CD4-positive, alpha-beta T cell (primary cell): ENCODE results near the gene SSH2. TPM values are rescaled to one million over a fixed set of nuclear protein-coding genes. Genes with fewer than 3 reads are reported as not detected.

Source experiments
- ATAC-seq: fragments of 200-7000 bp; cut with Tn5 transposase; one replicate; pipeline ENCODE4 v1.10.0; 2022; ENCODE audit warnings: mild to moderate bottlenecking; ENCODE audit not compliant: poor library complexity
- CTCF ChIA-PET: fragments of 350-600 bp; sonication (Branson Sonifier 250); formaldehyde crosslinking; loops from one replicate; lab custom pipeline; 2021; ENCODE audit warnings: antibody characterized with exemption, inconsistent platforms; lab: Charles Lee
- POLR2A ChIA-PET: fragments of 350-600 bp; sonication (Branson Sonifier 250); formaldehyde crosslinking; loops from one replicate; lab custom pipeline; 2021; ENCODE audit warnings: antibody characterized with exemption, inconsistent platforms; lab: Charles Lee
- DNase-seq, 14 experiments: peaks; one replicate each; pipeline ENCODE4 v3.0.0-alpha.2; 2013 to 2020; ENCODE audit warnings: mixed read lengths in 2 of 14
- H3K27ac ChIP-seq, 2 donors: one replicate each; pipeline versions ENCODE4 v1.5.1 to v1.7.0; 2013; ENCODE audit warnings: low read length in 2 of 2, low read depth in 1 of 2, mild to moderate bottlenecking in 1 of 2
- H3K27me3 ChIP-seq, 2 experiments: 1 replicate in 1 of 2; 2 replicates in 1 of 2; pipeline versions ENCODE4 v1.6.1 to v1.7.0; 2013; ENCODE audit warnings: low read length in 2 of 2, control low read depth in 1 of 2, mild to moderate bottlenecking in 1 of 2, moderate library complexity in 1 of 2; ENCODE audit not compliant: insufficient read depth in 2 of 2, control insufficient read depth in 1 of 2
- H3K36me3 ChIP-seq: one replicate; pipeline ENCODE4 v1.6.1; 2013; ENCODE audit warnings: low read length, control low read depth; ENCODE audit not compliant: insufficient read depth
- H3K4me1 ChIP-seq: one replicate; pipeline ENCODE4 v1.6.1; 2013; ENCODE audit warnings: low read length, control low read depth; ENCODE audit not compliant: insufficient read depth
- H3K4me3 ChIP-seq: one replicate; pipeline ENCODE4 v1.5.1; 2013; ENCODE audit warnings: mild to moderate bottlenecking, low read length, moderate library complexity
- H3K9me3 ChIP-seq, 2 experiments: 1 replicate in 1 of 2; 2 replicates in 1 of 2; pipeline versions ENCODE4 v1.6.1 to v1.7.0; 2013; ENCODE audit warnings: low read length in 2 of 2, mild to moderate bottlenecking in 2 of 2, control low read depth in 1 of 2, moderate library complexity in 1 of 2; ENCODE audit not compliant: control insufficient read depth in 1 of 2, insufficient read depth in 1 of 2
- H3K27ac Mint-ChIP-seq: one replicate; pipeline ENCODE4 v1.8.0; 2020; ENCODE audit warnings: mixed read lengths
- H3K27me3 Mint-ChIP-seq: one replicate; pipeline ENCODE4 v1.8.0; 2021; ENCODE audit warnings: mixed read lengths
- H3K36me3 Mint-ChIP-seq: one replicate; pipeline ENCODE4 v1.8.0; 2021; ENCODE audit warnings: low read depth, mixed read lengths
- H3K4me1 Mint-ChIP-seq: one replicate; pipeline ENCODE4 v1.8.0; 2021; ENCODE audit warnings: low read depth, mixed read lengths
- H3K4me3 Mint-ChIP-seq: one replicate; pipeline ENCODE4 v1.8.0; 2020; ENCODE audit warnings: mild to moderate bottlenecking, mixed read lengths
- H3K9me3 Mint-ChIP-seq: one replicate; pipeline ENCODE4 v1.8.0; 2020; ENCODE audit warnings: mixed read lengths
- intact Hi-C, 2 experiments: fragments of 100-400 bp; cut with DNase I in 1 of 2; cut with micrococcal nuclease in 1 of 2; formaldehyde crosslinking; loops; one replicate each; pipeline versions ENCODE4 v1.15.1 to v1.9.0; 2023 to 2025; cut with DNase I, micrococcal nuclease
- total RNA-seq, 174 experiments: library from RNA in 2 of 174; stranded (reverse) in 2 of 174; gene quantifications; one replicate each; pipeline ENCODE4 v1.2.3 and lab custom pipeline; 2021 to 2026
- TF ChIP-seq, protein P1 (sequence below): fragments of 200-600 bp; IDR thresholded peaks from one replicate; pipeline ENCODE4 v1.8.0; 2022; ENCODE audit warnings: antibody characterized with exemption, mild to moderate bottlenecking

Gene SSH2
- total RNA-seq, 2 experiments from 2014 or later: 73.4 to 81.5 TPM

DNA sequence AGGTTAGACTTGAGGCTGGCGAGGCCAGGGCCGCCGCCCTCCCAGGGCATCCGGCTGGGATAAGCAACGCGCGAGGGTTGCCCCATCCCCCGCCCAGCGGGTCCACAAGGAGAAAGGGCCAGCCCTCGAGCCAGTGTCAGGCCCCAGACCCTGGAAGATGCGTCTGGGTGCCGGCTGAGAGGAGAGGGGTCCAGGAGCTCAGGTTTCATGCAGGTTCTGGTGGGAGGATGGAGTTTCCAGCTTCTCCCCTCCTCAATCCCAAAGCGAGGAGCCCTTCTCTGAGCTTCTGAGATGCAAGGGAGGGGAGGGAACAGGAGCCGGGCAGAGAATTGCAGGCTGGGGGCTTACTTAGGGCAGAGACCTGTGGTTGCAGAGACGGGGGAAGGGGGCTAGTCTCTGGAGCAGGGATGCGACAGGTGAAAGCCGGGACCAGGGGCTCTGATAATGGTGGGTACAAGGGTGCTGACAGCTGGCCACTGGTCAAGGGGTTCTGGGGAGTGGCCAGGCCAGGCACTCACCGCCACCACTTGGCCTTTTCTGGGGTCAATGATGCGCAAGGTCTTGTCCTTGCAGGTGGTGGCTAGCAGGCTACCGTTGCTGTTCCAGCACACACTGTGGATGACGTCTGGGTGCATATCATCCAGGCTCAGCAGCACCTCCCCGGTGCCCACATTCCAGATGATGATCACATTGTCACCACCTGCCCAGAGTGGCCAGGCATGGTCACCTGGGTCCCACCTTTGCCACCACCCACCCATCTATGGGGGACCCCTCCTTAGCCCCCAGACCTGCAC lies 311.6 kb downstream of the SSH2 start:
- Histone ChIP-seq H3K36me3 (no peaks in the 10 kb centered on the region), H3K4me1 (peaks cover 73% of the 10 kb centered on the region), H3K27me3 (no peaks in the 10 kb centered on the region), H3K9me3 (no peaks in the 10 kb centered on the region), H3K4me3 (peak overlapping the region; percentile 68), H3K27ac (no peak overlapping the region)
- CTCF ChIA-PET: interaction anchor here (0.7 to 6.5 kb wide), 20 partner anchors 11 to 312 kb away, joined by 3 to 96 read pairs (median 16); partner anchors contain the start of genes ABHD15, ANKRD13B and SSH2
- intact Hi-C loops: loop anchor here (1.0 to 10.0 kb wide), 4 partner anchors 38 to 316 kb away; partner anchors contain the start of genes ABHD15 (in 2 of the 2), TP53I13 (in 2 of the 2) and SSH2 (in 1 of the 2)
- POLR2A ChIA-PET: interaction anchor here (0.7 to 4.3 kb wide), 19 partner anchors 9 to 875 kb away, joined by 3 to 40 read pairs (median 9); partner anchors contain the start of genes ABHD15, ANKRD13B, NUFIP2 and PHF12
- no peaks in the 10 kb centered on the region for H3K36me3 Mint-ChIP-seq
- TF ChIP-seq, protein P1, sequence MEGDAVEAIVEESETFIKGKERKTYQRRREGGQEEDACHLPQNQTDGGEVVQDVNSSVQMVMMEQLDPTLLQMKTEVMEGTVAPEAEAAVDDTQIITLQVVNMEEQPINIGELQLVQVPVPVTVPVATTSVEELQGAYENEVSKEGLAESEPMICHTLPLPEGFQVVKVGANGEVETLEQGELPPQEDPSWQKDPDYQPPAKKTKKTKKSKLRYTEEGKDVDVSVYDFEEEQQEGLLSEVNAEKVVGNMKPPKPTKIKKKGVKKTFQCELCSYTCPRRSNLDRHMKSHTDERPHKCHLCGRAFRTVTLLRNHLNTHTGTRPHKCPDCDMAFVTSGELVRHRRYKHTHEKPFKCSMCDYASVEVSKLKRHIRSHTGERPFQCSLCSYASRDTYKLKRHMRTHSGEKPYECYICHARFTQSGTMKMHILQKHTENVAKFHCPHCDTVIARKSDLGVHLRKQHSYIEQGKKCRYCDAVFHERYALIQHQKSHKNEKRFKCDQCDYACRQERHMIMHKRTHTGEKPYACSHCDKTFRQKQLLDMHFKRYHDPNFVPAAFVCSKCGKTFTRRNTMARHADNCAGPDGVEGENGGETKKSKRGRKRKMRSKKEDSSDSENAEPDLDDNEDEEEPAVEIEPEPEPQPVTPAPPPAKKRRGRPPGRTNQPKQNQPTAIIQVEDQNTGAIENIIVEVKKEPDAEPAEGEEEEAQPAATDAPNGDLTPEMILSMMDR: peak; percentile 1
- H3K4me3 Mint-ChIP-seq: peak overlapping the region; percentile 91
- H3K9me3 Mint-ChIP-seq: no peaks in the 10 kb centered on the region
- no peaks in the 10 kb centered on the region for H3K27me3 Mint-ChIP-seq
- H3K27ac Mint-ChIP-seq: no peak overlapping the region
- ATAC-seq (no peak), DNase-seq (peak in 1 of 14 experiments; percentile 46)
- H3K4me1 Mint-ChIP-seq: peaks cover 58% of the 10 kb centered on the region

DNA sequence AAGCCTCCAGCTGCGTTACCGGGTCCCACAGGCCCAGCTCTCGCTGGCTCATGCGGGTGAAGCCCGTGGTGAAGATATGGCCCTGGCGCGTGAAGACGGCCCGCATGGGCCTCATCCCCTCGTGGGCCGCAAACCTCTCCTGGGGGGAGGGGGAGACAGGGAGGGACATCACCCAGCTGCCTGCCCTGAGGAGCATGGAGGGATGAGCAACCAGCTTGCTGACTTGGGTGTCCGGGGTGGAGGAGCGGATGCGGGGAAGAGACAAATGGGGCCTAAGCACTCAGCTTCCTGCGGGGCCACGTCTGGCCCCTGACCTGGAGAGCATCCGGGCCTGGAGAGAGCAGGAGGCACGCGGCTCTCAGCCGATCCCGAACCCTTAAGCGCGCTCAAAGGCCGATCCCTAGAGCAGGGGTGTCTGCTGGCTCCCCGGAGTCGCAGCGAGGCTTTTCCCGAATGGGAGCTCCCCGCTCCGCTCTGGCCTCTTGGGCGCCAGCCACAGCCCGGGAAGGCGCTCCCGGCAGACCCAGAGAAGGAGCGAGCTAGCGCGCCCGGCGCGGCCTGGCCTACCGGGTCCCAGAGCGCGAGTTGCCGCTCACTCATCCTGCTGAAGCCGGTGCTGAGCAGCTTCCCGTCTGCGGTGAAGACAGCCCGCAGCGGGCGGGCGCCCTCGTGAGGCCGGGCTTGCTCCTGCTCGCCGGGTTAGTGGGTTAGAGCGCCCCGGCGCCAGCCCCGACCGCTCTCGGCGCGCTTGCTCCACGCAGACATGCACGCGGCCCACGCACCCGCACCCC lies 312.4 kb downstream of the SSH2 start:
- Histone ChIP-seq H3K36me3 (no peaks in the 10 kb centered on the region), H3K27me3 (no peaks in the 10 kb centered on the region), H3K27ac (peak overlapping the region in 1 of 2 donors; percentile 49), H3K4me3 (peak overlapping the region; percentile 68), H3K9me3 (no peaks in the 10 kb centered on the region), H3K4me1 (peaks cover 72% of the 10 kb centered on the region)
- no peaks in the 10 kb centered on the region for H3K36me3 Mint-ChIP-seq
- ChIA-PET POLR2A (interaction anchor here (0.6 to 4.3 kb wide), 30 partner anchors 8 to 1693 kb away, joined by 3 to 40 read pairs (median 4); partner anchors contain the start of genes ABHD15, ANKRD13B, NUFIP2 and PHF12), CTCF (interaction anchor here (0.5 to 6.5 kb wide), 37 partner anchors 9 to 501 kb away, joined by 3 to 96 read pairs (median 5); partner anchors contain the start of genes ABHD15, ANKRD13B, SSH2 and TP53I13)
- H3K27ac Mint-ChIP-seq: peak overlapping the region; percentile 78
- H3K4me3 Mint-ChIP-seq: peak overlapping the region; percentile 91
- H3K9me3 Mint-ChIP-seq: no peaks in the 10 kb centered on the region
- DNase-seq (peak; percentile 78 to 95 (median 86)), ATAC-seq (peak; percentile 48)
- intact Hi-C loops: loop anchor here (1.0 to 10.0 kb wide), 6 partner anchors 28 to 317 kb away; partner anchors contain the start of genes ABHD15 (in 2 of the 2), TP53I13 (in 2 of the 2), GIT1 (in 1 of the 2) and SSH2 (in 1 of the 2)
- H3K27me3 Mint-ChIP-seq: no peaks in the 10 kb centered on the region
- H3K4me1 Mint-ChIP-seq: peaks cover 50% of the 10 kb centered on the region
- TF ChIP-seq, protein P1: peak; percentile 62

DNA sequence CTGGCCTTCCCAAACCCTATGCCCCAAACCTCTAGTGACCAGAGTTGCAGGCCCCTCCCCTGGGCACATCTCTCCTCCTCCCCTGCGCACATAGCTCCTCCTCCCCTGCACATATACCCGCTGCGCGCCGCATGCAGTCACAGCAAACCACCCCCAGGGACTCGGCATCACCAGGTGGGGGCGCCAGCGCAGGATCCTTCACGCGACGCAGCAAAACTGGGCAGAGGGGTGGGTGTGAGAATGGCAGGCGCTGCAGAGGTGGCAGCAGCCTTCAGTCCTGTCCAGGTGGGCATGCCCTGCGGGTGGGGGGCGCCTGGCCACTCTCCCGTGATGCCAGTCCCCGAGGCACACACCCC lies 312.9 kb downstream of the SSH2 start:
- no peaks in the 10 kb centered on the region for H3K27me3 ChIP-seq
- no peaks in the 10 kb centered on the region for H3K36me3 ChIP-seq
- Mint-ChIP-seq H3K4me1 (peaks cover 47% of the 10 kb centered on the region), H3K36me3 (no peaks in the 10 kb centered on the region), H3K27ac (peak overlapping the region; percentile 78), H3K4me3 (peak overlapping the region; percentile 91), H3K9me3 (no peaks in the 10 kb centered on the region), H3K27me3 (no peaks in the 10 kb centered on the region)
- ATAC-seq: peak; percentile 69
- ChIA-PET CTCF (interaction anchor here (0.6 to 6.5 kb wide), 32 partner anchors 10 to 500 kb away, joined by 3 to 96 read pairs (median 6); partner anchors contain the start of genes ABHD15, ANKRD13B, SSH2 and TP53I13), POLR2A (interaction anchor here (0.6 to 4.3 kb wide), 27 partner anchors 8 to 1693 kb away, joined by 3 to 40 read pairs (median 5); partner anchors contain the start of genes ABHD15, ANKRD13B, NUFIP2 and SSH2)
- H3K4me3 ChIP-seq: peak overlapping the region; percentile 68
- no peak overlapping the region for H3K27ac ChIP-seq
- intact Hi-C loops: loop anchor here (1.0 to 10.0 kb wide), 5 partner anchors 28 to 318 kb away; partner anchors contain the start of genes ABHD15 (in 2 of the 2), TP53I13 (in 2 of the 2), GIT1 (in 1 of the 2) and SSH2 (in 1 of the 2)
- H3K9me3 ChIP-seq: no peaks in the 10 kb centered on the region
- peaks cover 67% of the 10 kb centered on the region for H3K4me1 ChIP-seq
- peak; percentile 81 to 96 (median 88) for DNase-seq
- TF ChIP-seq, protein P1: peak; percentile 65
